Breast epithelium (tissue), 3 donors: Measurements from ENCODE around the gene TIAM2.

Experiments
- POLR2A ChIP-seq: fragments of 450-650 bp; IDR thresholded peaks from one replicate; pipeline ENCODE4 v1.6.1; 2016; ENCODE audit warnings: antibody characterized with exemption, mild to moderate bottlenecking, moderate library complexity
- TF ChIP-seq, protein P1 (sequence below), 3 donors: fragments of 450-650 bp; IDR thresholded peaks; one replicate each; pipeline ENCODE4 v1.5.1; 2016 to 2017; ENCODE audit warnings: antibody characterized with exemption in 3 of 3, mild to moderate bottlenecking in 3 of 3, moderate library complexity in 3 of 3

DNA sequence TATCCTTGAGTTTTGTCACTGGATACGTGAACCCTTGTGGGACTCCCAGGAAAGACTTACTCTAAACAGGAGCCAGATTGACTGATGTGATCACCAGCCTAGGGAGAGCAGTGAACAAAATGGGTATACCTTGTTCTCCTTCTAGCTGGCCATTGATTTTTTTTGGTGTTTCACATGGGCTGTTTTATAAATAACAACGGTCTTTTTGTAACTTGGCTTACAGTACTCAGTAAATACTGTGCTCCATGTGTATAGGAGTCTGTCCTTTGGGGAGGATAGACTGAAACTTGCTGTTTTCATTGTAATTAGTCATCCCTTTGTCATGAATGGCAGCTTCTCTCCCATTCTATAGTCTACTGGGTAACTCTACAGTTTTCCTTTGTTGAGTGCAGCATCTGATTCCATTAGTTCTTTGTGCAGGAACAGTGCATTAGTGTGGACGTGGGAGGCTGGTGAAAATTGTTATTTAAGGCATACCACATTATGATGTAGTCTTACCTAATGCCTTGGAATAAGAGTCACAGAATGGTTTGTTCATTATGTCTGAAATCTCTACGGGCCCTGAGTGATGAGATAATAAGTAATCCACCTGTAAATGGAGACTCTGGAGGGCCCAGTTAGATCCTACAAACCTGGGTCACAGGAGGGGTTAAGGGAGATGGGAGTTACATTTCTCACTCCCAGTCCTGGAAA lies 89.5 kb downstream of the TIAM2 start:
- TF ChIP-seq, protein P1, sequence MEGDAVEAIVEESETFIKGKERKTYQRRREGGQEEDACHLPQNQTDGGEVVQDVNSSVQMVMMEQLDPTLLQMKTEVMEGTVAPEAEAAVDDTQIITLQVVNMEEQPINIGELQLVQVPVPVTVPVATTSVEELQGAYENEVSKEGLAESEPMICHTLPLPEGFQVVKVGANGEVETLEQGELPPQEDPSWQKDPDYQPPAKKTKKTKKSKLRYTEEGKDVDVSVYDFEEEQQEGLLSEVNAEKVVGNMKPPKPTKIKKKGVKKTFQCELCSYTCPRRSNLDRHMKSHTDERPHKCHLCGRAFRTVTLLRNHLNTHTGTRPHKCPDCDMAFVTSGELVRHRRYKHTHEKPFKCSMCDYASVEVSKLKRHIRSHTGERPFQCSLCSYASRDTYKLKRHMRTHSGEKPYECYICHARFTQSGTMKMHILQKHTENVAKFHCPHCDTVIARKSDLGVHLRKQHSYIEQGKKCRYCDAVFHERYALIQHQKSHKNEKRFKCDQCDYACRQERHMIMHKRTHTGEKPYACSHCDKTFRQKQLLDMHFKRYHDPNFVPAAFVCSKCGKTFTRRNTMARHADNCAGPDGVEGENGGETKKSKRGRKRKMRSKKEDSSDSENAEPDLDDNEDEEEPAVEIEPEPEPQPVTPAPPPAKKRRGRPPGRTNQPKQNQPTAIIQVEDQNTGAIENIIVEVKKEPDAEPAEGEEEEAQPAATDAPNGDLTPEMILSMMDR (IDR thresholded peaks at IDR 0.05), result no peak
- TF ChIP-seq POLR2A, result no peak
